Brain microvascular endothelial cell (primary cell): ENCODE measurements around the gene MRPS31.

ENCODE experiments used
- DNase-seq: peaks from one replicate; pipeline ENCODE4 v3.0.0-alpha.2; 2020
- H3K27ac ChIP-seq: fragments of 250-450 bp; sonication (Bioruptor Pico); 2 replicates; pipeline ENCODE4 v1.5.1; 2020; ENCODE audit warnings: mild to moderate bottlenecking, moderate library complexity
- H3K27me3 ChIP-seq: fragments of 250-450 bp; sonication (Bioruptor Pico); replicated peaks from 2 replicates; pipeline ENCODE4 v1.5.1; 2020; ENCODE audit warnings: mild to moderate bottlenecking
- H3K36me3 ChIP-seq: fragments of 250-450 bp; sonication (Bioruptor Pico); replicated peaks from 2 replicates; pipeline ENCODE4 v1.5.1; 2020; ENCODE audit warnings: mild to moderate bottlenecking
- H3K4me3 ChIP-seq: 2 replicates; pipeline ENCODE4 v1.5.1; 2011; ENCODE audit warnings: low read depth, mild to moderate bottlenecking, control low read depth, low read length, moderate library complexity
- CTCF ChIP-seq: IDR thresholded peaks from 2 replicates; pipeline ENCODE4 v1.5.1; 2011; ENCODE audit warnings: low read depth, mild to moderate bottlenecking, moderate library complexity, low read length, control low read depth, inconsistent platforms; ENCODE audit errors: missing control alignments
- in situ Hi-C: cut with HindIII; loops from 2 replicates; pipeline ENCODE4 v1.10.0; 2017; ENCODE audit warnings: low sequenced_read_pairs, low pct_ligation_motif_present

Gene MRPS31

GRCh38 chr13:40779796-40780285 lies 8.9 kb upstream of the MRPS31 start:
- DNase-seq = no peak
- in situ Hi-C loops = no loop called here

GRCh38 chr13:40779049-40779448 lies 8.1 kb upstream of the MRPS31 start:
- Histone ChIP-seq H3K27me3 (no peaks in the 10 kb centered on the region), H3K27ac (no peak overlapping the region), H3K4me3 (no peak overlapping the region), H3K36me3 (no peaks in the 10 kb centered on the region)
- no peak for DNase-seq
- in situ Hi-C loops = no loop called here
- TF ChIP-seq CTCF = no peak

More at GRCh38 chr13:40779796-40780285, 8.9 kb upstream of the MRPS31 start:
- TF ChIP-seq CTCF = no peak
- H3K36me3 ChIP-seq = no peaks in the 10 kb centered on the region
- H3K4me3 ChIP-seq = no peak overlapping the region
- H3K27ac ChIP-seq = no peak overlapping the region
- no peaks in the 10 kb centered on the region for H3K27me3 ChIP-seq

GRCh38 chr13:40777809-40778175 lies 6.8 kb upstream of the MRPS31 start:
- H3K36me3 ChIP-seq = no peaks in the 10 kb centered on the region
- no peak for DNase-seq
- no peak overlapping the region for H3K27ac ChIP-seq
- no peaks in the 10 kb centered on the region for H3K27me3 ChIP-seq
- in situ Hi-C loops = no loop called here
- H3K4me3 ChIP-seq = no peak overlapping the region
- no peak for TF ChIP-seq CTCF

- H3K4me3 ChIP-seq = peak overlapping the region; percentile 29
- H3K27me3 ChIP-seq = no peaks in the 10 kb centered on the region
- DNase-seq = peak; percentile 54
- no peaks in the 10 kb centered on the region for H3K36me3 ChIP-seq
- TF ChIP-seq CTCF = peak; percentile 69
- H3K27ac ChIP-seq = peak overlapping the region; percentile 41
- in situ Hi-C loops = no loop called here
Observed at GRCh38 chr13:40777166-40777808, 6.3 kb upstream of the MRPS31 start.

- in situ Hi-C loops = no loop called here
- Histone ChIP-seq H3K27ac (peak overlapping the region; percentile 41), H3K4me3 (no peak overlapping the region), H3K27me3 (no peaks in the 10 kb centered on the region), H3K36me3 (no peaks in the 10 kb centered on the region)
- peak; percentile 30 for DNase-seq
- TF ChIP-seq CTCF = no peak
Observed at GRCh38 chr13:40776681-40777165, 5.7 kb upstream of the MRPS31 start.

GRCh38 chr13:40776232-40776631 lies 5.2 kb upstream of the MRPS31 start:
- Histone ChIP-seq H3K36me3 (no peaks in the 10 kb centered on the region), H3K4me3 (no peak overlapping the region), H3K27ac (no peak overlapping the region), H3K27me3 (no peaks in the 10 kb centered on the region)
- DNase-seq = no peak
- no peak for TF ChIP-seq CTCF
- in situ Hi-C loops = no loop called here
